ENCODE measurements around the gene FOXJ2. TPM values are rescaled to one million over a fixed set of nuclear protein-coding genes. Genes with fewer than 3 reads are reported as not detected.
"Not testable (repeated sequence)": the region's sequence is repeated elsewhere in the genome, so short reads cannot be mapped to it uniquely, and the experiment has no call there.

Gene FOXJ2
- total RNA-seq: 19.4 and 22.0 TPM in 2 replicates
- total RNA-seq (2013): 9.9 TPM
- polyA plus RNA-seq: 7.3 and 9.5 TPM in 2 replicates
- polyA minus RNA-seq: 7.0 and 13.3 TPM in 2 replicates

DNA sequence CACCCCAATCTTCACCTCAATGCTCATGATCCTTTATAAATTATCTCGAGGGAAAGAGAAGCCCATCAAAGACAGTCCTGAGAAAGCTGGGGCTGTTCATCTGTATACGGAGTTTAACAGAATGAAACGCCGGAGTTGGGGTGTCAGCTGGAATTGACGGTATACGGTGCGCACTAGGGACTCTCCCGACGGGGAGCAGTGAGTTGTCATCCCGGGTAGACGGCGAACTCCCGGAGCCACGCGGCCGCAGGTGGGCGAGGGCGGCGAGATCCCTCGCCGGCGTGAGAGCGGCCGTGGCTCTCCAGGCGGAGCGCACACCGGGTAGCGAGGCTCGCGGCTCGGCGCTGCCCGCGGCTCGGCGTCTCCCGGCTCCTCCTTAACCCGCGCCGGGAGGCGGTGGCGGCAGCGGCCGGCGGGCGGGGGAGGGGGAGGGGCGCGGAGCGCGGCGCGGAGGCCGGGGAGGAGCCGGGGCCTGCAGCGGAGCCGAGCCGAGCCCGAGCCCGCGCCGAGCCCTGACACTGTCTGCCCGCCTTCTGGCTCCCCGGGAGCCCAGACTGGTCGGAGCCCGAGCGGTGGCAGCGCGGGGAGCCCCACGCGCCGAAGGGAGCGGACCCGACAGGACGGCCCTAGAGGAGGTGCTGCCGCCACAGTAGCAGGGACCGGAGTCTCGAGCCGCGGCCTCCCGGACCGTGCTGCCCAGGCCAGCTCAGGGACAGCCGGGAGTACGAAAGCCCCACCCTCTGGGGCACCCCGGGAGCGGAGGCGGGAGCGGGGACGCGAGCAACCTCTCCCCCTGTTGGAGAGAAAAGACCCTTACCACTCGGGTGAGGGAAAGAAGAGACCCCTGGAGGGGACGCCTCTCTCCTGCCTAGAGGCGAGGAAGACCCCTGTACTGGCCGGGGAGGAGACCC lies at the start of gene FOXJ2:
TSS of gene FOXJ2 (plus strand) at position 475 of the 911 bp plus-strand sequence. CDS start 7,117 bp downstream, outside the sequence.
- H3K36me3 ChIP-seq (replicated peaks in 1 of 2; ENCODE audit: control extremely low read depth in 1 of 2, control insufficient read depth in 1 of 2, extremely low read depth in 1 of 2, insufficient read depth in 2 of 2, low read length in 1 of 2): no peaks in the 10 kb centered on the region
- DNase-seq (peak; percentile 86), ATAC-seq (ENCODE audit: low read depth) (peak; percentile 89)
- Mint-ChIP-seq H3K4me1 (peaks cover 47% of the 10 kb centered on the region), H3K27me3 (no peaks in the 10 kb centered on the region), H3K4me3 (peak within 1 kb of the TSS; percentile 90), H3K9me3 (ENCODE audit: insufficient read depth) (no peaks in the 10 kb centered on the region), H3K27ac (peak within 1 kb of the TSS; percentile 89)
- peaks cover 31% of the 10 kb centered on the region for H3K79me2 ChIP-seq (ENCODE audit: control insufficient read depth, insufficient read depth, low read length)
- no peaks in the 10 kb centered on the region for H4K20me1 ChIP-seq (ENCODE audit: control insufficient read depth, insufficient read depth, low read length, poor library complexity, severe bottlenecking)
- intact Hi-C loops (cut with micrococcal nuclease): loop anchor here (1.0 kb wide), 2 partner anchors 50 to 72 kb away; partner anchors contain the start of gene NECAP1
- no peaks in the 10 kb centered on the region for H3K27me3 ChIP-seq (replicated peaks in 1 of 4; ENCODE audit: control extremely low read depth in 1 of 4, control insufficient read depth in 3 of 4, insufficient read depth in 4 of 4, low read length in 3 of 4)
- ChIA-PET CTCF (interaction anchor here (0.6 to 2.8 kb wide), 4 partner anchors 14 to 297 kb away, joined by 4 to 9 read pairs (median 4); no protein-coding TSS in a partner anchor), POLR2A (no interaction called here)
- H3K4me2 ChIP-seq (replicated peaks; ENCODE audit: low read depth, low read length, poor library complexity, severe bottlenecking): peak within 1 kb of the TSS; percentile 85
- peak within 1 kb of the TSS; percentile 86 for H2AFZ ChIP-seq (ENCODE audit: insufficient read depth, low read depth, low read length, poor library complexity, severe bottlenecking)
- peak within 1 kb of the TSS; percentile 22 to 97 (median 86) for H3K4me3 ChIP-seq (ENCODE audit: control extremely low read depth in 1 of 5, extremely low read depth in 1 of 5, insufficient read depth in 1 of 5, low read depth in 2 of 5, low read length in 4 of 5)
- peaks cover 42 to 55% of the 10 kb centered on the region in 2 donors for H3K4me1 ChIP-seq (ENCODE audit: control insufficient read depth in 2 of 2, insufficient read depth in 2 of 2, low read length in 2 of 2)
- H3K27ac ChIP-seq (ENCODE audit: low read length in 2 of 2): peak within 1 kb of the TSS; percentile 60 to 86
- no peaks in the 10 kb centered on the region for H3K9me3 ChIP-seq (ENCODE audit: control extremely low read depth in 1 of 3, control insufficient read depth in 2 of 3, insufficient read depth in 1 of 3, low read length in 2 of 3)
- under 1% methylated on average over 89 of the region's 93 CpGs for WGBS (ENCODE audit: insufficient coverage)
- TF ChIP-seq, protein P1, sequence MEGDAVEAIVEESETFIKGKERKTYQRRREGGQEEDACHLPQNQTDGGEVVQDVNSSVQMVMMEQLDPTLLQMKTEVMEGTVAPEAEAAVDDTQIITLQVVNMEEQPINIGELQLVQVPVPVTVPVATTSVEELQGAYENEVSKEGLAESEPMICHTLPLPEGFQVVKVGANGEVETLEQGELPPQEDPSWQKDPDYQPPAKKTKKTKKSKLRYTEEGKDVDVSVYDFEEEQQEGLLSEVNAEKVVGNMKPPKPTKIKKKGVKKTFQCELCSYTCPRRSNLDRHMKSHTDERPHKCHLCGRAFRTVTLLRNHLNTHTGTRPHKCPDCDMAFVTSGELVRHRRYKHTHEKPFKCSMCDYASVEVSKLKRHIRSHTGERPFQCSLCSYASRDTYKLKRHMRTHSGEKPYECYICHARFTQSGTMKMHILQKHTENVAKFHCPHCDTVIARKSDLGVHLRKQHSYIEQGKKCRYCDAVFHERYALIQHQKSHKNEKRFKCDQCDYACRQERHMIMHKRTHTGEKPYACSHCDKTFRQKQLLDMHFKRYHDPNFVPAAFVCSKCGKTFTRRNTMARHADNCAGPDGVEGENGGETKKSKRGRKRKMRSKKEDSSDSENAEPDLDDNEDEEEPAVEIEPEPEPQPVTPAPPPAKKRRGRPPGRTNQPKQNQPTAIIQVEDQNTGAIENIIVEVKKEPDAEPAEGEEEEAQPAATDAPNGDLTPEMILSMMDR (IDR thresholded peaks at IDR 0.05): no peak
- TF ChIP-seq EZH2 (IDR thresholded peaks at IDR 0.05; ENCODE audit: borderline replicate concordance, insufficient read depth, low read depth, low read length, poor library complexity, severe bottlenecking): no peak
- H3K9ac ChIP-seq (ENCODE audit: low read length): peak within 1 kb of the TSS; percentile 94

DNA sequence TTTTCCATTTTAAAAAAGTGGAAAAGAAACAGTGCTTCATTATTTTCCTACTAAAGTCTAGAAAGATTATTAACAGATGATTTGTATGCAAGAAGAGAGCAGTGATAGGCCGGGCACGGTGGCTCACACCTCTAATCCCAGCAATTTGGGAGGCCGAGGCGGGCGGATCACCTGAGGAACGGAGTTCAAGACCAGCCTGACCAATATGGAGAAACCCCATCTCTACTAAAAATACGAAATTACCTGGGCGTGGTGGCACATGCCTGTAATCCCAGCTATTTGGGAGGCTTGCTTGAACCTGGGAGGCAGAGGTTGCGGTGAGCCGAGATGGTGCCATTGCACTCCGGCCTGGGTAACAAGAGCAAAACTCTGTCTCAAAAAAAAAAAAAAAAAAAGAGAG lies 49.5 kb upstream of the FOXJ2 start:
- H3K9me3 ChIP-seq (ENCODE audit: control extremely low read depth in 1 of 3, control insufficient read depth in 2 of 3, insufficient read depth in 1 of 3, low read length in 2 of 3); H3K4me3 ChIP-seq (ENCODE audit: control extremely low read depth in 1 of 5, extremely low read depth in 1 of 5, insufficient read depth in 1 of 5, low read depth in 2 of 5, low read length in 4 of 5); H3K27me3 Mint-ChIP-seq; H4K20me1 ChIP-seq (ENCODE audit: control insufficient read depth, insufficient read depth, low read length, poor library complexity, severe bottlenecking); POLR2A ChIA-PET; H3K4me2 ChIP-seq (replicated peaks; ENCODE audit: low read depth, low read length, poor library complexity, severe bottlenecking); H3K27ac Mint-ChIP-seq; DNase-seq; ATAC-seq (ENCODE audit: low read depth); H3K9me3 Mint-ChIP-seq (ENCODE audit: insufficient read depth); H3K36me3 ChIP-seq (replicated peaks in 1 of 2; ENCODE audit: control extremely low read depth in 1 of 2, control insufficient read depth in 1 of 2, extremely low read depth in 1 of 2, insufficient read depth in 2 of 2, low read length in 1 of 2); H3K79me2 ChIP-seq (ENCODE audit: control insufficient read depth, insufficient read depth, low read length); H3K27ac ChIP-seq (ENCODE audit: low read length in 2 of 2); H2AFZ ChIP-seq (ENCODE audit: insufficient read depth, low read depth, low read length, poor library complexity, severe bottlenecking); H3K4me1 Mint-ChIP-seq; H3K4me1 ChIP-seq (ENCODE audit: control insufficient read depth in 2 of 2, insufficient read depth in 2 of 2, low read length in 2 of 2); H3K9ac ChIP-seq (ENCODE audit: low read length); H3K4me3 Mint-ChIP-seq; intact Hi-C loops (cut with micrococcal nuclease); H3K27me3 ChIP-seq (replicated peaks in 1 of 4; ENCODE audit: control extremely low read depth in 1 of 4, control insufficient read depth in 3 of 4, insufficient read depth in 4 of 4, low read length in 3 of 4): not testable (repeated sequence)
- 98% methylated on average over 6 of the region's 11 CpGs for WGBS (ENCODE audit: insufficient coverage)
- CTCF ChIA-PET: interaction anchor here (1.5 to 5.0 kb wide), 2 partner anchors 47 to 50 kb away, joined by 3 to 18 read pairs; partner anchors contain the start of gene SLC2A3

DNA sequence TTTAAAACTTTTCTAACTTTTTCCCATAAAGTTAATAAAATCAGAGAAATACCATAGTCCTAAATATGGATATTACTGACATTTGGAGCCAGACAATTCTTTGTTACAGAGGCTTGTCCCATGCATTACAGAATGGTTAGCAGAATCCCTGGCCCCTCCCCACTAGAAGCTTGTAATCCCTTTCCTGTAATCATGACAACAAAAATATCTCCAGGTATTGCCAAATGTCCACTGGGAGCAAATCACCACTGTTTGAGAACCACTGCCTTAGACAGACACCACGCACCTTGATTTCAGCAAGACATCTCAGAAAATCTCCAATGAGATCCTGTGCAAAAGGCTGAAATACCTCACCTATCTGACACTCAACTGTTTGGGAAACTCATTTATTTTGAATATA lies 49.1 kb upstream of the FOXJ2 start:
- POLR2A ChIA-PET; ATAC-seq (ENCODE audit: low read depth); H3K4me1 ChIP-seq (ENCODE audit: control insufficient read depth in 2 of 2, insufficient read depth in 2 of 2, low read length in 2 of 2); H3K27ac ChIP-seq (ENCODE audit: low read length in 2 of 2); H3K27me3 ChIP-seq (replicated peaks in 1 of 4; ENCODE audit: control extremely low read depth in 1 of 4, control insufficient read depth in 3 of 4, insufficient read depth in 4 of 4, low read length in 3 of 4); H3K4me1 Mint-ChIP-seq; H3K27me3 Mint-ChIP-seq; DNase-seq; H4K20me1 ChIP-seq (ENCODE audit: control insufficient read depth, insufficient read depth, low read length, poor library complexity, severe bottlenecking); H3K27ac Mint-ChIP-seq; H3K4me2 ChIP-seq (replicated peaks; ENCODE audit: low read depth, low read length, poor library complexity, severe bottlenecking); intact Hi-C loops (cut with micrococcal nuclease); H3K4me3 Mint-ChIP-seq; H3K4me3 ChIP-seq (ENCODE audit: control extremely low read depth in 1 of 5, extremely low read depth in 1 of 5, insufficient read depth in 1 of 5, low read depth in 2 of 5, low read length in 4 of 5); H3K79me2 ChIP-seq (ENCODE audit: control insufficient read depth, insufficient read depth, low read length); H3K9me3 ChIP-seq (ENCODE audit: control extremely low read depth in 1 of 3, control insufficient read depth in 2 of 3, insufficient read depth in 1 of 3, low read length in 2 of 3); H3K9me3 Mint-ChIP-seq (ENCODE audit: insufficient read depth); H2AFZ ChIP-seq (ENCODE audit: insufficient read depth, low read depth, low read length, poor library complexity, severe bottlenecking); H3K36me3 ChIP-seq (replicated peaks in 1 of 2; ENCODE audit: control extremely low read depth in 1 of 2, control insufficient read depth in 1 of 2, extremely low read depth in 1 of 2, insufficient read depth in 2 of 2, low read length in 1 of 2); H3K9ac ChIP-seq (ENCODE audit: low read length): not testable (repeated sequence)
- WGBS (ENCODE audit: insufficient coverage): 92% methylated on average over 1 of the region's 1 CpG
- CTCF ChIA-PET: interaction anchor here (0.8 to 5.0 kb wide), 3 partner anchors 11 to 50 kb away, joined by 3 to 18 read pairs (median 4); no protein-coding TSS in a partner anchor

Measured in B cell (primary cell).